Activated T-cell treated with anti-CD3 and anti-CD28 coated beads for 48 hours (primary cell): ENCODE data around the gene PABPC1L.
A peak's percentile ranks its signal among the peaks of the same experiment; 100 is the strongest.

Source experiments
- DNase-seq: peaks from one replicate; pipeline ENCODE4 v3.0.0-alpha.2; 2020; ENCODE audit warnings: low read depth

The PABPC1L gene

DNA sequence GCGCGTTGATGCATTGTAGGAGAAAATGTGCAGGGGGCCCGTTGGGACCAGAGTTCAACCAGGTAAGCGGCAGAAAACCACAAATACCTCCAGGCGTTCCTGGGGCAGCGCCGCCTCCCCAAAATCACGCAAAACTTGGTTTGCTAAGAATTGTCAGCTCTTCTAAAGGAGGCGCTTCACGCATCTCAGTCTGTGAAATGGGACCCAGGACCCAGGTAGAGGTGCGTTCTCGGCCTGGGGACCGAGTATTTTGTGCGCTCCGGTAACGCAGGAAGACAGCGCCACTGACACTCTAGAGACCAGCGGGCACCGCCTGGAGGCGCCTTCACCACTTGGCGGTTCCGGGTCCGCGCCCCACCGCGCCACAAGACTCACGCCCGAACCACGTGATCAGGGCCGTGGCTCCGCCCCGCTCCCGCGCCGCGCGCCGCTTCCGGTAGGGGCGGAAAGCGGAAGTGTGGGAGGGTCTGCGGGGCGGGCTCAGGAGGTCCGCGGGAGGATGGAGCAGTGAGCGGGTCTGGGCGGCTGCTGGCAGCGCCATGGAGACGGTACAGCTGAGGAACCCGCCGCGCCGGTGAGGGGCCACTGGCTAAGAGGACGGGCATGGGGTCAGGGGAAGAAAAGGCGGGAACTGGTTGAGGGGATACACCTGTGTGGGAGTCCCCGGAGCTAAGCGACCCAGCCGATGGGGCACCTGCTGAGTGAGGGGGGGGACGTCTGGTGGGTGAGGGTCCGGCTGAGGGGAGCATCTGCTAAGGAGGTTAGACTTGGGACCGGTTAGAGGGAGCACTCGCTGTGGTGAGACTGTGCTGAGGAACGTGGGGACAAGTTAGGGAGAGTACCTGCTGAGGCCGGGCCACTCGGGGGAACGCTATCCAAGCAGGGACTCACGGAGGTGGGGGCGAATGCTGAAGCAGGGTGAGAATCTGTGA is 56.4 kb downstream of the PABPC1L start, which contains the start of gene STK4:
TSS of gene STK4 (plus strand) at position 483 of the 932 bp plus-strand sequence. CDS start at position 540, 57 bp downstream.
- DNase-seq, result peak; percentile 96

- no peak for DNase-seq
Measured at GRCh38 chr20:44967207-44967807, 57.4 kb downstream of the PABPC1L start.

- no peak for DNase-seq
Measured at GRCh38 chr20:44969300-44969894, 59.5 kb downstream of the PABPC1L start.

- no peak for DNase-seq
Measured at GRCh38 chr20:44970243-44970757, 60.4 kb downstream of the PABPC1L start.

- DNase-seq, result no peak
Measured at GRCh38 chr20:44973053-44973452, 63.2 kb downstream of the PABPC1L start.

- no peak for DNase-seq
Measured at GRCh38 chr20:44976698-44977097, 66.8 kb downstream of the PABPC1L start.

DNA sequence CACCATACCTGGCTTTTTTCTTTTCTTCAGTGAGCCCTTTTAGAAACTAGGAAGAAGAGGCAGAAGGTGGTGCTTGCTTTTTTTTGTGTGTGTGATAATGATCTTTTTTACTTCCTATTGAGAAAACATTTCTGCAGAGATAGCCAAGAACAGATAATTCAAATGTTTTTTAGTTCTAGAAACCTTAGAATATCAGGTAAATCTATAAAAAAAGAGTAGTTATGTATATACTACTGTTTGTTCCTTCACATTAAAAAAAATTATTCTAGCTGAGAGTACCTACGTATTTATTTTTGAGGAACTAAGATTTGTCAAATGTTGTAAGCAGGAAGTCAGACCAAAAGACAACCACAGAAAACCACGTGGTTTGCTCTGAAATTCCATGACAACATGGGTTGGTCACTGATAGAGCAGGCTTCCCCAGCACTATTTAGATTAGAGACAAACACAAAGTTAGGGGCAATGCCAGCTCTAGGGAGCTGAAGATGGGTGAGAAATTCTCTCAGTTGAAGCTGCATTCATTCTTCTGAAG is 69.3 kb downstream of the PABPC1L start:
- no peak for DNase-seq

- DNase-seq, result no peak
Measured at GRCh38 chr20:44981736-44982406, 72.0 kb downstream of the PABPC1L start.

DNA sequence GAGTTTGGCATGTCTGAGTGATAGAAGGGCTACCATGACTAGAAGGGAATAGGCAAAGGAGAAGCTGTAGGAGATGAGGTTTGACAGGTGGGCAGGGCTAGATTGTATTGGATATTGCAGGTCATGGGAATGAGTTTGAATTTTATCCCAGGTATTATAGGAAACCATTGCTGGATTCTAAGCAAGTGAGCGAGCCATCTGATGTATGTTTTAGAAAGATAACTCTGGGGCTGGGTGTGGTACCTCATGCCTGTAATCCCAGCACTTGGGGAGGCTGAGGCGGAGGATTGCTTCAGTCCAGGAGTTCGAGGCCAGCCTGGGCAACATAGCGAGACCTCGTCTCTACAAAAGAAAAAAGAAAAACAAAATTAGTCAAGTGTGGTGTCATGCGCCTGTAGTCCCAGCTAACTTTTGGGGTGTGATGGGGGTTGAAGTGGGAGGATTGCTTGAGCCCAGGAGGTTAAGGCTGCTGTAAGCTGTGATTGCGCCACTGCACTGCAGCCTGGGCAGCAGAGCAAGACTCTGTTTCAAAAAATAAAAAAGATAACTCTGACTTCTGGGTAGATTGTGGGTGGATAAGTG is 73.3 kb downstream of the PABPC1L start:
- DNase-seq, result no peak

GRCh38 chr20:44988631-44989171 is 78.8 kb downstream of the PABPC1L start:
- DNase-seq, result no peak
